Measurements from ENCODE around the gene OOSP4A. TPM values are rescaled to one million over a fixed set of nuclear protein-coding genes. Genes with fewer than 3 reads are reported as not detected.

The OOSP4A gene
- total and polyA plus RNA-seq, 11 donors, result not detected

DNA sequence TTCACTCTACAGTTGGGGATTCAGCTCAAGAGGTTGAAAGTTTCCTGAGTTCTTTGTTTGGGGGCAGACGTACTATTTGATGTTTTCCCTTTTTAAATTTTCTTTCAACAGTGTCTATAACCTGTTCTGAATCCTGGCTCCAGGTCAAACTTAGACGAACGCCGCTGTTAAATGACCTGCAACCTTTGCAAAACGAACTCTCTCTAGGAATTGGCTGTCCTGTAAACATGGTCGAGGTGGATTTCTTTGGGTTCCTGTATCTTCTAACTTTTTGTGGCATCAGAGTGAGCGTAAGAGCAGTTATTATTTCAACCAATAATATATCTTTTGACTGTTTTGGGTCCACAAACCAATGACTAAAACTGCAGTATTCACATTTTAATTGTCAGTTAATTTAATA is 1.6 kb downstream of the OOSP4A start:
- 74 to 81% (median 78%) methylated on average over 7 of the region's 7 CpGs for WGBS, 4 donors
- Histone ChIP-seq H3K9me3 (no peaks in the 10 kb centered on the region), H3K36me3 (no peaks in the 10 kb centered on the region), H3K27ac (no peak overlapping the region), H3K4me1 (peaks cover 0 to 8% (median 0%) of the 10 kb centered on the region in 12 donors), H3K27me3 (no peaks in the 10 kb centered on the region), H3K4me3 (no peak overlapping the region)
- intact Hi-C loops (cut with DNase I), result no loop called here
- ATAC-seq, result no peak
- no peak for DNase-seq
- TF ChIP-seq POLR2A (IDR thresholded peaks at IDR 0.05) (no peak), CTCF (IDR thresholded peaks at IDR 0.05) (no peak)

GRCh38 chr11:59966201-59966600 is 2.4 kb downstream of the OOSP4A start:
- H3K4me1 ChIP-seq, result peaks cover 0 to 8% (median 0%) of the 10 kb centered on the region in 12 donors
- intact Hi-C loops (cut with DNase I), result no loop called here
- TF ChIP-seq CTCF (IDR thresholded peaks at IDR 0.05) (no peak), POLR2A (IDR thresholded peaks at IDR 0.05) (no peak)
- no peaks in the 10 kb centered on the region for H3K27me3 ChIP-seq
- ATAC-seq (no peak), DNase-seq (no peak)
- no peaks in the 10 kb centered on the region for H3K9me3 ChIP-seq
- WGBS, 4 donors, result 71 to 80% (median 77%) methylated on average over 3 of the region's 3 CpGs
- no peaks in the 10 kb centered on the region for H3K36me3 ChIP-seq
- H3K27ac ChIP-seq, result no peak overlapping the region
- no peak overlapping the region for H3K4me3 ChIP-seq

DNA sequence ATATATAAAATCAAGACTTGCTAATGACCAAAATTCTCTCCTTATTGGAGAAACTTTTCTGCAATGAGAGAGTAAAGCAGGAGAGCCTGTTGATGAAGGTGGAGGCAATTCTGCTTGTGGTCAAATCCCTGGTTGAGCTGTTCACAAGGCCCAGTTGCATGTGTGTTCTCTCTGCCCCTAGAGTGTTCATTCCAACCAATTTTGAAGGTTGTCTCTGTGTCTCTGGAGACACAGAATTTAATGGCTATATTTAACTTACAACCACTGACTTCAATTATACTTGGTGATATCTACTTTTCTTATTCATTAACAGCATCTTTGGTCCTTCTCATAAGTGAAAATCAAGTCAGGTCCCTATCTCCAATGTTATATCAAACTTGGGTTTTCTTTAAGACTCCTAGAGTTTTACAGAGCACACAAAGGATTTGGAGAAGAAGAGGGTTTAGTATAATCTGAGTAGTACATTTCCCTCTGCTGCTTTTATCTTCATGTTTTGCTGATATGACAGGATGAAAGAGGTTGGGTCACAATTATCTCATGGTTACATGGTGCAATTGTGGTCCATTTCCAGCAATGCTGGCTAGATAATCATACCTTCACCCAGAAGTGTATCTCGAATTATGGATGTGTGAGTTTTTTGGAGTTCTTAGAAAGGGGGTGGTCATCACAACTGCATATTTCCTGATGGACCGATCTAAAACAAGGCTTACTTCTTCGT is 4.0 kb downstream of the OOSP4A start:
- TF ChIP-seq CTCF (IDR thresholded peaks at IDR 0.05) (no peak), POLR2A (IDR thresholded peaks at IDR 0.05) (no peak)
- Histone ChIP-seq H3K4me1 (peaks cover 0 to 4% (median 0%) of the 10 kb centered on the region in 12 donors), H3K36me3 (no peaks in the 10 kb centered on the region), H3K27ac (no peak overlapping the region), H3K4me3 (no peak overlapping the region), H3K9me3 (no peaks in the 10 kb centered on the region), H3K27me3 (no peaks in the 10 kb centered on the region)
- intact Hi-C loops (cut with DNase I), result no loop called here
- no peak for ATAC-seq
- no peak for DNase-seq
- 83 to 94% (median 87%) methylated on average over 3 of the region's 3 CpGs for WGBS, 4 donors

DNA sequence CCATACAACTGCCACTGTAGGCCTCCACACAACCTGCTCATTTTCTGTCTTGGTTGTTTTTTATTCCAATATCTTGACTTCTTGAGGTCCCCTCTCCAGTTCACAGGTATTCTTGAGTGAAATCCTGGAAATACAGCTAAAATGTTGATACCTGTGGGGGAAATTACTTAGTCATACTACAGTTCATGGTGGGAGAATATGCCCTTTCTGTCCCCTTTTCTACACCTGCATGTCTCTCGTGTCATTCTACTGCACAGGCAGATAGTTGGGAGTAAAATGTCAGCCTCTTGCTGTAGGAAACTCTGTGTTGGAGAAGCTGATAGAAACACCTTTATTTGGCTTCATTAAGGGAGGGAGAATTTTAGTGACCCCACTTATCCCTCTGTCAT is 4.6 kb downstream of the OOSP4A start:
- 73 to 91% (median 85%) methylated on average over 1 of the region's 1 CpG for WGBS, 4 donors
- H3K9me3 ChIP-seq, result no peaks in the 10 kb centered on the region
- H3K27ac ChIP-seq, result no peak overlapping the region
- no peaks in the 10 kb centered on the region for H3K27me3 ChIP-seq
- TF ChIP-seq POLR2A (IDR thresholded peaks at IDR 0.05), result no peak
- TF ChIP-seq CTCF (IDR thresholded peaks at IDR 0.05), result no peak
- DNase-seq (no peak), ATAC-seq (no peak)
- intact Hi-C loops (cut with DNase I), result no loop called here
- H3K4me3 ChIP-seq, result no peak overlapping the region
- H3K36me3 ChIP-seq, result no peaks in the 10 kb centered on the region
- H3K4me1 ChIP-seq, result peaks cover 0 to 4% (median 0%) of the 10 kb centered on the region in 12 donors
